GM21360 (cell line): Measurements from ENCODE around the gene FRMD7.
"Not testable (repeated sequence)": the region's sequence is repeated elsewhere in the genome, so short reads cannot be mapped to it uniquely, and the experiment has no call there.

Experiments
- ATAC-seq: cut with Tn5 transposase; IDR thresholded peaks from one replicate; pipeline ENCODE4 v1.9.1; 2021; ENCODE audit warnings: mild to moderate bottlenecking, moderate library complexity; ENCODE audit not compliant: unreplicated experiment

The FRMD7 gene

GRCh38 chrX:132127743-132128142 is at the start of gene FRMD7:
FRMD7 (minus strand) TSS chrX:132128020; CDS start chrX:132127844, 176 bp downstream.
- no peak for ATAC-seq

- ATAC-seq = no peak
Observed at GRCh38 chrX:132173647-132174046, 45.8 kb upstream of the FRMD7 start.

- ATAC-seq = no peak
Observed at GRCh38 chrX:132171881-132172280, 44.1 kb upstream of the FRMD7 start.

- no peak for ATAC-seq
Observed at GRCh38 chrX:132171478-132171877, 43.7 kb upstream of the FRMD7 start.

GRCh38 chrX:132169554-132169953 is 41.7 kb upstream of the FRMD7 start:
- no peak for ATAC-seq

- ATAC-seq = no peak
Observed at GRCh38 chrX:132165651-132166050, 37.8 kb upstream of the FRMD7 start.

- ATAC-seq = no peak
Observed at GRCh38 chrX:132165005-132165404, 37.2 kb upstream of the FRMD7 start.

GRCh38 chrX:132163094-132163493 is 35.3 kb upstream of the FRMD7 start:
- ATAC-seq = not testable (repeated sequence)

- ATAC-seq = peak; percentile 87
Observed at GRCh38 chrX:132153166-132153565, 25.3 kb upstream of the FRMD7 start.

- no peak for ATAC-seq
Observed at GRCh38 chrX:132146456-132146855, 18.6 kb upstream of the FRMD7 start.

GRCh38 chrX:132144061-132144460 is 16.2 kb upstream of the FRMD7 start:
- no peak for ATAC-seq

GRCh38 chrX:132125906-132126305 is 1.9 kb downstream of the FRMD7 start:
- no peak for ATAC-seq

- ATAC-seq = no peak
Observed at GRCh38 chrX:132120913-132121312, 6.9 kb downstream of the FRMD7 start.

- no peak for ATAC-seq
Observed at GRCh38 chrX:132119821-132120515, 7.9 kb downstream of the FRMD7 start.

GRCh38 chrX:132119283-132119682 is 8.5 kb downstream of the FRMD7 start:
- ATAC-seq = no peak

- ATAC-seq = no peak
Observed at GRCh38 chrX:132118358-132118757, 9.5 kb downstream of the FRMD7 start.

- ATAC-seq = no peak
Observed at GRCh38 chrX:132115792-132116191, 12.0 kb downstream of the FRMD7 start.

- ATAC-seq = no peak
Observed at GRCh38 chrX:132114607-132115006, 13.2 kb downstream of the FRMD7 start.

- ATAC-seq = no peak
Observed at GRCh38 chrX:132107291-132107690, 20.5 kb downstream of the FRMD7 start.

- no peak for ATAC-seq
Observed at GRCh38 chrX:132101799-132102198, 26.0 kb downstream of the FRMD7 start.

- ATAC-seq = no peak
Observed at GRCh38 chrX:132101206-132101605, 26.6 kb downstream of the FRMD7 start.

- not testable (repeated sequence) for ATAC-seq
Observed at GRCh38 chrX:132098704-132099103, 29.1 kb downstream of the FRMD7 start.

- ATAC-seq = no peak
Observed at GRCh38 chrX:132094164-132094563, 33.7 kb downstream of the FRMD7 start.
